ENCODE data around the gene NPL. TPM values are rescaled to one million over a fixed set of nuclear protein-coding genes. Genes with fewer than 3 reads are reported as not detected.

The NPL gene
- total RNA-seq, 1 experiment from 2014 or later: 6.9 TPM

GRCh38 chr1:182875889-182876288 is 86.3 kb downstream of the NPL start:
- intact Hi-C loops (cut with micrococcal nuclease; ENCODE audit: unreplicated experiment): no loop called here
- Histone ChIP-seq H3K27ac (ENCODE audit: low read depth, low read length, poor library complexity, severe bottlenecking) (no peak overlapping the region), H3K9me3 (ENCODE audit: low read depth, low read length, poor library complexity, severe bottlenecking) (no peaks in the 10 kb centered on the region), H3K27me3 (replicated peaks; ENCODE audit: insufficient read depth, low read depth, low read length, poor library complexity) (no peaks in the 10 kb centered on the region), H3K36me3 (ENCODE audit: insufficient read depth, low read length, poor library complexity, severe bottlenecking) (peaks cover 100% of the 10 kb centered on the region), H3K4me1 (ENCODE audit: insufficient read depth, low read length, poor library complexity, severe bottlenecking) (no peaks in the 10 kb centered on the region), H3K4me3 (ENCODE audit: low read depth, low read length, poor library complexity, severe bottlenecking) (no peak overlapping the region)
- CTCF ChIA-PET: no interaction called here
- TF ChIP-seq CTCF (conservative IDR thresholded peaks at IDR 0.05; ENCODE audit: low read depth, low read length): no peak
- TF ChIP-seq EZH2 (IDR thresholded peaks at IDR 0.05; ENCODE audit: borderline replicate concordance, low read depth, low read length, poor library complexity, severe bottlenecking): no peak
- POLR2A ChIA-PET (ENCODE audit: low non-redundant PET): no interaction called here
- BruUV-seq (replicated peaks): no TSS peak
- DNase-seq (ENCODE audit: low spot score): no peak

DNA sequence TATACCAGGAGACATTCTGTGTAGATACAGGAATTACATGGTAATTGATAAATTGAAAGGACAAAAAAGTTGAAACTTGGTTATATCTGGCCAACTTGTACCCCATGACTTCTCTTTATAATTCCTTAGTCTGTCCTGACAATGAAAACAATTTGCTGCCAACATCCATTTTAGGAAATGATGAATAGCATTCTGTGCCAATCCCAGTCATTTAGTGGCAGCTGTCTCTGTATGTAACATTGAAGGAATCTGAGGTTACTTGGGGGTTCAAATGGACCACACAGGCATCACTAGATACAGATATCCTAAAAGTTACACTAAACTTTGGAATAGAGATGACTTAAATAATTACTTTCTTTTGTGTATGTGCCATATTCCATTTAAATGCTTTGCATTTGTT is 87.8 kb downstream of the NPL start:
- H3K9me3 ChIP-seq (ENCODE audit: low read depth, low read length, poor library complexity, severe bottlenecking): no peaks in the 10 kb centered on the region
- intact Hi-C loops (cut with micrococcal nuclease; ENCODE audit: unreplicated experiment): no loop called here
- TF ChIP-seq CTCF (conservative IDR thresholded peaks at IDR 0.05; ENCODE audit: low read depth, low read length): no peak
- TF ChIP-seq EZH2 (IDR thresholded peaks at IDR 0.05; ENCODE audit: borderline replicate concordance, low read depth, low read length, poor library complexity, severe bottlenecking): no peak
- ChIA-PET CTCF (no interaction called here), POLR2A (ENCODE audit: low non-redundant PET) (no interaction called here)
- no peaks in the 10 kb centered on the region for H3K27me3 ChIP-seq (replicated peaks; ENCODE audit: insufficient read depth, low read depth, low read length, poor library complexity)
- H3K36me3 ChIP-seq (ENCODE audit: insufficient read depth, low read length, poor library complexity, severe bottlenecking): peaks cover 100% of the 10 kb centered on the region
- no peaks in the 10 kb centered on the region for H3K4me1 ChIP-seq (ENCODE audit: insufficient read depth, low read length, poor library complexity, severe bottlenecking)
- BruUV-seq (replicated peaks): no TSS peak
- H3K4me3 ChIP-seq (ENCODE audit: low read depth, low read length, poor library complexity, severe bottlenecking): no peak overlapping the region
- DNase-seq (ENCODE audit: low spot score): no peak
- no peak overlapping the region for H3K27ac ChIP-seq (ENCODE audit: low read depth, low read length, poor library complexity, severe bottlenecking)

GRCh38 chr1:182877842-182878241 is 88.3 kb downstream of the NPL start:
- no TSS peak for BruUV-seq (replicated peaks)
- TF ChIP-seq CTCF (conservative IDR thresholded peaks at IDR 0.05; ENCODE audit: low read depth, low read length): no peak
- no peak for TF ChIP-seq EZH2 (IDR thresholded peaks at IDR 0.05; ENCODE audit: borderline replicate concordance, low read depth, low read length, poor library complexity, severe bottlenecking)
- H3K27ac ChIP-seq (ENCODE audit: low read depth, low read length, poor library complexity, severe bottlenecking): no peak overlapping the region
- H3K4me1 ChIP-seq (ENCODE audit: insufficient read depth, low read length, poor library complexity, severe bottlenecking): no peaks in the 10 kb centered on the region
- intact Hi-C loops (cut with micrococcal nuclease; ENCODE audit: unreplicated experiment): loop anchor here (2.0 kb wide), 1 partner anchor 17 kb away; no protein-coding TSS in a partner anchor
- H3K9me3 ChIP-seq (ENCODE audit: low read depth, low read length, poor library complexity, severe bottlenecking): no peaks in the 10 kb centered on the region
- POLR2A ChIA-PET (ENCODE audit: low non-redundant PET): no interaction called here
- no peak overlapping the region for H3K4me3 ChIP-seq (ENCODE audit: low read depth, low read length, poor library complexity, severe bottlenecking)
- DNase-seq (ENCODE audit: low spot score): no peak
- H3K36me3 ChIP-seq (ENCODE audit: insufficient read depth, low read length, poor library complexity, severe bottlenecking): peaks cover 100% of the 10 kb centered on the region
- CTCF ChIA-PET: no interaction called here
- no peaks in the 10 kb centered on the region for H3K27me3 ChIP-seq (replicated peaks; ENCODE audit: insufficient read depth, low read depth, low read length, poor library complexity)

Other genes starting within 250 kb of the NPL start
- gene RNASEL, start 200.5 kb upstream of the NPL start, total RNA-seq (2021): 3.2 and 3.3 TPM in 2 replicates
- gene RGS16, start 185.4 kb upstream of the NPL start, total RNA-seq (2021): 22.1 and 23.1 TPM in 2 replicates
- gene RGS8, start 105.2 kb upstream of the NPL start, total RNA-seq (2021): not detected in 2 replicates
- gene DHX9, start 49.6 kb downstream of the NPL start, total RNA-seq (2021): 374 and 384 TPM in 2 replicates
- gene SHCBP1L, start 163.4 kb downstream of the NPL start, total RNA-seq (2021): not detected in 2 replicates
- 95.5 and 98.6 TPM in 2 replicates for gene LAMC1, start 233.6 kb downstream of the NPL start, total RNA-seq (2021)